Measurements from ENCODE around the gene PSTPIP1. TPM values are rescaled to one million over a fixed set of nuclear protein-coding genes. Genes with fewer than 3 reads are reported as not detected.

Gene PSTPIP1
- polyA plus RNA-seq, 1 donor (not counting 4 experiments of a cell fraction or from before 2014, with no cell fraction given): 9.6 TPM

GRCh38 chr15:77013776-77014131 is 18.8 kb downstream of the PSTPIP1 start:
- dilution Hi-C loops (cut with MboI; ENCODE audit: extremely low pct_ligation_motif_present, low sequenced_read_pairs): no loop called here

GRCh38 chr15:77014132-77015081 is 19.5 kb downstream of the PSTPIP1 start:
- H3K79me2 ChIP-seq (ENCODE audit: control insufficient read depth, insufficient read depth, low read length): peaks cover 4% of the 10 kb centered on the region
- H4K20me1 ChIP-seq (ENCODE audit: control insufficient read depth, extremely low read depth, insufficient read depth, low read length): no peaks in the 10 kb centered on the region
- no peak overlapping the region for H2AFZ ChIP-seq (ENCODE audit: control insufficient read depth, low read length)
- H3K9me3 ChIP-seq (ENCODE audit: control insufficient read depth, low read depth, low read length): no peaks in the 10 kb centered on the region
- dilution Hi-C loops (cut with MboI; ENCODE audit: extremely low pct_ligation_motif_present, low sequenced_read_pairs): no loop called here
- H3K9me1 ChIP-seq (ENCODE audit: control insufficient read depth, extremely low read depth, insufficient read depth, low read length): peaks cover 3% of the 10 kb centered on the region
- H3K36me3 ChIP-seq (ENCODE audit: control insufficient read depth in 2 of 2, extremely low read depth in 1 of 2, insufficient read depth in 2 of 2, low read length in 2 of 2): peaks cover 5 to 6% of the 10 kb centered on the region in 2 experiments
- TF ChIP-seq CTCF (optimal IDR thresholded peaks at IDR 0.05 in 1 of 3, IDR thresholded peaks at IDR 0.05 in 1 of 3, conservative IDR thresholded peaks at IDR 0.05 in 1 of 3; ENCODE audit: extremely low read depth in 1 of 3, insufficient read depth in 2 of 3, low read length in 3 of 3) (no peak), EZH2 (IDR thresholded peaks at IDR 0.05; ENCODE audit: low read length) (no peak)
- DNase-seq (ENCODE audit: low read depth, low spot score) (no peak), FAIRE-seq (no peak)
- no peak overlapping the region for H3K4me2 ChIP-seq (ENCODE audit: control insufficient read depth, extremely low read depth, insufficient read depth, low read depth, low read length)
- no peak overlapping the region for H3K27ac ChIP-seq (ENCODE audit: control insufficient read depth, insufficient read depth, low read length)
- no peaks in the 10 kb centered on the region for H3K27me3 ChIP-seq (ENCODE audit: control insufficient read depth, extremely low read depth, insufficient read depth, low read length)
- no peak overlapping the region for H3K9ac ChIP-seq (ENCODE audit: control insufficient read depth, extremely low read depth, insufficient read depth, low read length)
- H3K4me1 ChIP-seq (ENCODE audit: control insufficient read depth, extremely low read depth, insufficient read depth, low read length): peaks cover 10% of the 10 kb centered on the region
- no peak overlapping the region for H3K4me3 ChIP-seq (ENCODE audit: control insufficient read depth in 2 of 3, extremely low read depth in 1 of 3, insufficient read depth in 2 of 3, low read depth in 1 of 3, low read length in 3 of 3)

More at GRCh38 chr15:77013776-77014131, 18.8 kb downstream of the PSTPIP1 start:
- Histone ChIP-seq H2AFZ (ENCODE audit: control insufficient read depth, low read length) (no peak overlapping the region), H3K27ac (ENCODE audit: control insufficient read depth, insufficient read depth, low read length) (no peak overlapping the region), H3K4me3 (ENCODE audit: control insufficient read depth in 2 of 3, extremely low read depth in 1 of 3, insufficient read depth in 2 of 3, low read depth in 1 of 3, low read length in 3 of 3) (no peak overlapping the region), H3K27me3 (ENCODE audit: control insufficient read depth, extremely low read depth, insufficient read depth, low read length) (no peaks in the 10 kb centered on the region), H3K4me1 (ENCODE audit: control insufficient read depth, extremely low read depth, insufficient read depth, low read length) (peaks cover 10% of the 10 kb centered on the region), H3K36me3 (ENCODE audit: control insufficient read depth in 2 of 2, extremely low read depth in 1 of 2, insufficient read depth in 2 of 2, low read length in 2 of 2) (peaks cover 0 to 3% of the 10 kb centered on the region in 2 experiments), H3K79me2 (ENCODE audit: control insufficient read depth, insufficient read depth, low read length) (peaks cover 7% of the 10 kb centered on the region), H3K9me3 (ENCODE audit: control insufficient read depth, low read depth, low read length) (no peaks in the 10 kb centered on the region), H3K9ac (ENCODE audit: control insufficient read depth, extremely low read depth, insufficient read depth, low read length) (no peak overlapping the region), H3K4me2 (ENCODE audit: control insufficient read depth, extremely low read depth, insufficient read depth, low read depth, low read length) (no peak overlapping the region), H3K9me1 (ENCODE audit: control insufficient read depth, extremely low read depth, insufficient read depth, low read length) (peaks cover 3% of the 10 kb centered on the region), H4K20me1 (ENCODE audit: control insufficient read depth, extremely low read depth, insufficient read depth, low read length) (no peaks in the 10 kb centered on the region)
- no peak for FAIRE-seq
- DNase-seq (ENCODE audit: low read depth, low spot score): no peak
- no peak for TF ChIP-seq EZH2 (IDR thresholded peaks at IDR 0.05; ENCODE audit: low read length)
- peak in 1 of 3 experiments; percentile 10 for TF ChIP-seq CTCF (optimal IDR thresholded peaks at IDR 0.05 in 1 of 3, IDR thresholded peaks at IDR 0.05 in 1 of 3, conservative IDR thresholded peaks at IDR 0.05 in 1 of 3; ENCODE audit: extremely low read depth in 1 of 3, insufficient read depth in 2 of 3, low read length in 3 of 3)
